Cerebellar cortex (tissue), 1 donor: ENCODE data around the gene ADH1B.
A peak's percentile ranks its signal among the peaks of the same experiment; 100 is the strongest.
"Not testable (repeated sequence)": the region's sequence is repeated elsewhere in the genome, so short reads cannot be mapped to it uniquely, and the experiment has no call there.

Experiments used
- DNase-seq: peaks from one replicate; pipeline ENCODE4 v3.0.0-alpha.2; 2015; ENCODE audit warnings: low spot score

ADH1B gene

DNA sequence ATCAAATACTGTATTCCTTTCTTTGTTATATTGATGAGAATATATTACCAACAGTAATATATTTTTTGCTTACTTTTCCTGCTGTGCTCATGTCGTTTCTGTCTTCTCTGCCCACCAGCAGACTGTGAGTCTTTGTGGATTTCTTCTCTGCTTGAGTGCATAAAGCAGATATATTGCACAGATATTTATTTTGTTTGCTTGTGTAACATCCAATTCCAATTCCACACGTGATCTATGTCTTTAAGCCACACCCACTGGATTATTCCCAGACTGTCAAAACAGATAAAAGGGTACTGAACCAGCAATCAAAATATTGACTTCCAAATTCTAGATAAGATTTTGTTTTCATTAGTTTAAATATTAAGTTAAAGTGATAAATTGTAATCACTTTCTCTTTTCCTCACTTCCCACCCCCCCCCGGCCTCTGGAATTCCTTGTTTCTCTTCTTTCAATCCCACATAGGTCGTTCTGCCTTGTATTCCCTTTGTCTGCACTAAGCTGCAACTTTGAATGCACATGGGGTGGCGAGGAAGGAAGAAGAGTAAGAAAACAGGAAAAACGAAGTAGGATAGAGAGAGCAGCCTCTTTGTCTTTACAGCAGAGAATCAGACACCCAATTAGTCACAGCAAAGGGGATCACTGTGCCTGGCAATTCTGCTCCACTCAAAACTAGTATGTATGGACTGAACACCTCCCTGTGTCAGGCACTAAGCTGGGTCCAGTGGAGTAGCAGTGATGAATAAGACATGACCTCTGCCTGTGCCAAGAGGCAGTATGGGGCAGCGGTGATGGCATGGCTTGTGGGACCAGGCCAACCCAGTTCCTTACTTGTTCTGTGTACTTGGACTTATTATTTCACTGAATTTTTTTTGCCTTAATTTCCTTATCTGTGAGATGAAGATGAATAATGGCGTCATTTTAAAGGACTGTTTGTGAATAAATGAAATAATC is at the start of gene ADH1B:
Gene ADH1B (minus strand): TSS at position 161 of the 951 bp plus-strand sequence. CDS start 70 bp downstream, at position 91.
- no peak for DNase-seq

- DNase-seq = not testable (repeated sequence)
These were observed 46.6 kb upstream of the ADH1B start for GRCh38 chr4:99367817-99368216.

DNA sequence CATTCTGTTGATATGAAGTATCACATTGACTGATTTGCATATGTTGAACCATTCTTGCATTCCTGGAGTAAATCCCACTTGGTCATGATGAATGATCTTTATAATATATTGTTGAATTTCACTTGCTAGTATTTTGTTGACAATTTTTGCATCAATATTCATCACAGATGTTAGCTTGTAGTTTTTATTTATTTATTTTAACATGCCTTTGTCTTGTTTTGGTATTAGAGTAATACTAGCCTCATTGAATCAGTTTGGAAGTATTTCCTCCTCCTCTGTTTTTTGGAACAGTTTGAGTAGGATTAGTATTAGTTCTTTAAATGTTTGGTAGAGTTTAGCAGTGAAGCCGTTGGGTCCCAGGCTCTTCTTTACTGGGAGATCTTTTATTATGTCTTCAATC is 45.3 kb upstream of the ADH1B start:
- no peak for DNase-seq

DNA sequence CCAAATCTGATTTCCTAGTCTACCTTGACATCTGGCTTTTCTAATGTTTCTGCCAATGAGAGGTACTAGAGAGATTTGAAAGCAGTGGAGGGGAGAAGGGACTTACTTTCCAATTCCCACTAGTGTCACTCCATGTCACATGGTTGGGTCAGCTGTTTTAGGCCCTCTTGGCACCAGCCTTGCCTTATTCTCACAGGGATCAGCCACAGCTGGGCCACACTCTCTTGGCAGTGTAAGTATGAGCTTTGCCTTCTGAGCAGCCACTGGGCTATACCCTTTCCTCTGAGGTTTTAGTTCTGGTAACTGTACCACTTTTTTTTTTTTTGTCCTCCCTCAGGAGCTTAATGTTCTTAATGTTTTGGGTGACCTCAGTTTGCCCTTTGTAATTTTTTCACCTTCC is 41.6 kb upstream of the ADH1B start:
- no peak for DNase-seq

DNA sequence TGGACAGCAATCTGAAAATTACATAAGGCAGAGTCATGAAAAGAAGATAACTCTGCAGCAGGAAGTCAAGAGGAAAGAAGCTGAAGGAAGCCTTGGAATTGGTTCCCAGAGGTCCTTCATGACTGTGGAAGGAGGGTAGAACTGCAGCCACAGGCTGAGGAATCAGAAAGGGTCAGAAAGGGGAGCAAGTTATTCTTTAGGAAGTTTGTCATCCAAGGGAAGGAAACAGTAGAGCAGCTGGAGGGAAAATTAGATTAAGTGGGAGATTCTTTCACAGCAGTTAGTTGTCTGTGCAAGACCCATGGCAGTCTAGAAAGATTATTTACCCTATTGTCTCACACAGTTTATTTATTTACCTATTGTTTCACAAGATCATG is 40.7 kb upstream of the ADH1B start:
- no peak for DNase-seq

DNA sequence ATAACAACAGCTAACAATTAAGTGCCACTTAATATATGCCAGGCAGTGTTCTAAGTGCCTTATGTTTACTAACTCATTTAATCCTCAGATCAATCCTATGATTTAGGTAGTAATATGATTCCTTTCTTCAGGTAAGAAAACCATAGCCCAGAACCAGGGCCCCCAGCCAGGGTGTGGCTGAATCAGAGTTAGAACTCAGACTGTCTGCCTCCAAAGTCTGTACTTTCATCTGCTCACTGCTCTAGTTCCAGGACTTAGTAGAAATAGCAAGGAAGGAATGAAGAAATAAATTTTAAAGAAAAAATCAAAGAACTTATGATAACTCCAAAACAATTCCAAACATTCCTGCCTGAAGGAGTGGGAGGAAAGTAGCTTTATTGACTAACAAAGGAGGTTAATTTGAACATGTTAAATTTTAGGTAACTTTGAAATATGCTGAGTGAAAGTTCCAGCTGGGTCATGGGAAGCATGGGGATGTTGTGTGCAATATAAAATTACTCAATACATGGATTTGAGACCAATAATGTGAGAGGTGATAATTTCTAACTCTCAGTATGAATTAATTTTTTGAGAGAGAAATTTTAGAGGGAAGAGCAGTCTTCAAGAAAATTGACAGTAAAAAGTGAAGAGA is 40.2 kb upstream of the ADH1B start:
- DNase-seq = no peak

DNA sequence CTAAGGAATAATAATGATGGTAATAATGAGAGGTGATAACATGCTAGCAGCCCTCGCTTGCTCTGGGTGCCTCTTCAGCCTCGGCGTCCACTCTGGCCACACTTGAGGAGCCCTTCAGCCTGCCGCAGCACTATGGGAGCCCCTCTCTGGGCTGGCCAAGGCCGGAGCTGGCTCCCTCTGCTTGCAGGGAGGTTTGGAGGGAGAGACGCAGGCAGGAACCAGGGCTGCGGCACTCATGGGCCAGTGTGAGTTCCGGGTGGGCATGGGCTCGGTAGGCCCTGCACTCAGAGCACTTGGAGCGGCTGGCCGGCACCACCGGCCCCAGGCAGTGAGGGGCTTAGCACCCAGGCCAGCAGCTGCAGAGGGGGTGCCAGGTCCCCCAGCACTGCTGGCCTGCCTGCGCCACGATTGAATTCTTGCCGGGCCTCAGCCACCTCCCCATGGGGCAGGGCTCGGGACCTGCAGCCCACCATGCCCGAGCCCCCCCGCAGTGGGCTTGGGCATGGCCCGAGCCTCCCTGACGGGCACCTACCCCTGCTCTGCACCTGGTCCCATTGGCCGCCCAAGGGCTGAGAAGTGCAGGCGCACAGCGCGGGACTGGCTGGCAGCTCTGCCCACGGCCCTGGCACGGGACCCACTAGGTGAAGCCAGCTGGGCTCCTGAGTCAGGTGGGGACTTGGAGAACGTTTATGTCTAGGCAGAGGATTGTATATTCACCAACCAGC is 38.4 kb upstream of the ADH1B start:
- no peak for DNase-seq

DNA sequence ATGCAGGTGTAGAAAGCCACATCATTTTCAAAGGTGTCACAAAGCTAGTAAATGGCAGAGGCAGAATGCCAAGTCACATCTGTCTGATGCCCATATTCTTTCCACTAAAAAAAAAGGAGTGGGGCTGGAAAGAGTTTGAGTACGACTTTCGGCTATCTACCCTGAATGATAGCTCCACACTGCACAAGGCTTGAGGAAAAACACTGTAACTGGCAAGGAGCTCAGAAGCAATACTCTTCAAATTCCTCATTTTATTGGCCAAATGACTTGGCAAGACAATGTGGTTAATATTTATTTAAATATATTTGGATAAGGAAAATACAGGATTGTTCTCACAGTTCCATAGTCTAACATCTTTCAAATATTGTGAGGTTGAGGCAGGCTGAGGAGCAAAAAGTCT is 36.7 kb upstream of the ADH1B start:
- DNase-seq = no peak

GRCh38 chr4:99356992-99357391 is 35.8 kb upstream of the ADH1B start:
- DNase-seq = no peak

DNA sequence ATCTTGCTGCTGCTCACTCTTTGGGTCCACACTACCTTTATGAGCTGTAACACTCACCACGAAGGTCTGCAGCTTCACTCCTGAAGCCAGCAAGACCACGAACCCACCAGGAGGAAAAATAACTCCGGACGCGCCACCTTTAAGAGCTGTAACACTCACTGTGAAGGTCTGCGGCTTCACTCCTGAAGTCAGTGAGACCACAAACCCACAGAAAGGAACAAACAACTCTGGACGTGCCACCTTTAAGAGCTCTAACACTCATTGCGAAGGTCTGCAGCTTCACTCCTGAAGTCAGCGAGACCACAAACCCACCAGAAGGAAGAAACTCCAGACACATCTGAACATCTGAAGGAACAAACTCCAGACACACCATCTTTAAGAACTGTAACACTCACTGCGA is 34.9 kb upstream of the ADH1B start:
- not testable (repeated sequence) for DNase-seq

GRCh38 chr4:99352602-99353537 is 31.7 kb upstream of the ADH1B start, which contains the start of gene ADH1C:
Gene ADH1C, minus strand, starts transcription at chr4:99352746. Its CDS starts 71 bp downstream, at chr4:99352675.
- no peak for DNase-seq

DNA sequence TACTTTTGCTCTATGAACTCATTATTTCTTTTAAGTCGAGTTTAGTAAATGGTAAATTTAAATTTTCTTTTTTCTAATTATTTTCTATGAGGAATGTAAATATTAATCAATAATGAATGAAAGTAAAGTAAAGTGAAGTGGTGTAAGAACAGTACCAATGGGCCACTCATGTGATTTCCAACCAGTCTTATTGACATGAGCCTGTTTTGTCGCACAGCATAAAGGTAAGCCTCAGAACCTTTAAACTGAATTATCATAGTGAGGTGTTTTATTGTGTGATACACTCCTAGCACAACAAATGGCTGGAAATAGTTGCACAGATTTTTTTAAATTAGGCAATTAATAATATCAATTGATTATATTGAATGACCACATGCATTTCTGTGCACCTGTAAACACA is 30.3 kb upstream of the ADH1B start:
- DNase-seq = no peak

GRCh38 chr4:99349338-99349737 is 28.1 kb upstream of the ADH1B start:
- no peak for DNase-seq

GRCh38 chr4:99342624-99343023 is 21.4 kb upstream of the ADH1B start:
- not testable (repeated sequence) for DNase-seq

- DNase-seq = no peak
These were observed 20.2 kb upstream of the ADH1B start for GRCh38 chr4:99341426-99341825.

GRCh38 chr4:99339172-99339571 is 18.0 kb upstream of the ADH1B start:
- DNase-seq = no peak

GRCh38 chr4:99336553-99336952 is 15.4 kb upstream of the ADH1B start:
- no peak for DNase-seq

DNA sequence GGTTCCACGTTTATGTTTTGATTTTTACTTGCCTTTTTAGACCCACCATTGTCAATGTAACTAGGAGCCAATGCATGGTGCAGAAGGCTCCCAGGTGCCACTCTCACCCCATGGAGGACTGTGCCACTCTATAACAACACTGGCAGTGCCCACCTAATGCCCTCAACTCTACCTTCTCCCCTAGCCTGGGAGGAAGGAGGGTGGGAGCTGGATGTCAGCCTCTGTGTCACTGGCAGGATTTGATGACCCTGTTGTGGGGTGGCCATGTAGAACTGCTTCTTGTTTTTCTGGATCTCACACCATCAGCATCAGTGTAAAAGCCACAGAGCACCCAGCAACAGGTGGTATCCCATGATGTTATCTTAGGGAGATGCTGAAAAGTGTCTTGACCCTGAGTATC is 13.7 kb upstream of the ADH1B start:
- DNase-seq = no peak

GRCh38 chr4:99330648-99331047 is 9.4 kb upstream of the ADH1B start:
- DNase-seq = no peak

DNA sequence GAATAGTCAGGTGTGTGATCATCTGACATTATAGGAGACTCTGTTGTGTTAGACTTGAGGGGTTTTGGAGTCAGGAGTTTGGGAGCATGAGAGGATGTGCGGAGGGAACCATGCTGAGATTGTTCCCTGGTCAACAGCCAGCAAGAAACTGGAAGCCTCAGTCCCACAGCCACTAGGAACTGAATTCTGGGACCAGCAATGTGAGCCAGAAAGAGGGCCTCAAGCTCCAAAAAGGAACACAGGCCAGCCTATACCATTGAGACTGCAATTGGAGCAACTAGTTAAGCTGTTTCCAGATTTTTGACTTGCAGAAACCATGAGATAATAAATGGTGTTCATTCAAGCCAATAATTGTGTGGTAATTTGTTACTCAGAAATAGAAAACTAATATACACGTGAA is 8.7 kb upstream of the ADH1B start:
- no peak for DNase-seq

DNA sequence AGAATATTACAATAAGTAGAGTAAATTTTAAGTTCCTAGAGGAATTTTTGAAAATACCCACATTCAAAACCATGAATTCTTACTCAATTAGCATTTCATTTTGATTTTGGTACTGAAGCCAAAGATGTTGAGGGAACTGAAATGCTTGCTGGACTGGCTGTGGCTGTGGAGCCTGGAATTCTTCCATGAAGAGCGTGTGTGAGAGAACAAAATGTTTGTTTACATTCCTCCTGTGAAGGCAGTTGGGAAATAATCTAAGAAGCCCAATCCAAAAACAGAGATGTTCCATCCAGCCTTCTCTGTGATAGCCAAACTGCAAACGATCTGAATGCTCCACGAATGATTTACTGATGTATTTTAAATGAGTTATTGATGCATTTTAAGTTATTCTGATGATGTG is 3.8 kb upstream of the ADH1B start:
- peak; percentile 48 for DNase-seq

DNA sequence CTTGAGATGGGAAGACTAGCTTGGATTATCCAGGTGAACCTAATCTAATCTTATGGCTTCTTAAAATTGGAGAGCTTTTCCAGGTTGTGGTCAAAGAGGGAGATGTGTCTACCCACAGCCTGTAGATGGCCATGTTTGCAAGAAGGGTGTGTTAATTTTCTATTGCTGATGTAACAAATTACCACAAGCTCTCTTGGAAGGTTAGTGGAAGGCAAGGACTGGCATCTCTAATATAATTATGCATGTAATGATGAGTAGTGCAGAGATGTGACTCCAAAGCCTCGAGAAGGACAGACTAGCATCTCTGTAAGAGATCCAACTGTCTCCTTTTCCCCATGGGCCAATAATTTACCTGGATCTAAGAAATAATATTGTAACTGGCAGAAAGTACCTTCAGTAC is 3.2 kb upstream of the ADH1B start:
- DNase-seq = no peak
